ENCODE measurements around the gene OLIG1. TPM values are rescaled to one million over a fixed set of nuclear protein-coding genes. Genes with fewer than 3 reads are reported as not detected.
A peak's percentile ranks its signal among the peaks of the same experiment; 100 is the strongest.

The OLIG1 gene
- total RNA-seq, 1 donor from 2014 or later: not detected

- peak overlapping the region; percentile 60 for H3K4me3 Mint-ChIP-seq (ENCODE audit: unreplicated experiment)
- peaks cover 6% of the 10 kb centered on the region for H3K9me3 Mint-ChIP-seq (ENCODE audit: low read depth)
- H3K36me3 Mint-ChIP-seq (ENCODE audit: low read depth): peaks cover 3% of the 10 kb centered on the region
- H3K4me1 Mint-ChIP-seq (ENCODE audit: low read depth): peaks cover 14% of the 10 kb centered on the region
- peaks cover 79% of the 10 kb centered on the region for H3K27me3 Mint-ChIP-seq (ENCODE audit: low read depth)
- no peak for TF ChIP-seq CTCF (IDR thresholded peaks at IDR 0.05)
- no peak for DNase-seq (ENCODE audit: low spot score)
- H3K27ac Mint-ChIP-seq (ENCODE audit: unreplicated experiment): no peak overlapping the region
These were observed 1.9 kb downstream of the OLIG1 start for GRCh38 chr21:33071770-33072306.

GRCh38 chr21:33073636-33074035 is 3.7 kb downstream of the OLIG1 start:
- no peak for DNase-seq (ENCODE audit: low spot score)
- H3K27me3 Mint-ChIP-seq (ENCODE audit: low read depth): peaks cover 75% of the 10 kb centered on the region
- peaks cover 1% of the 10 kb centered on the region for H3K36me3 Mint-ChIP-seq (ENCODE audit: low read depth)
- peaks cover 6% of the 10 kb centered on the region for H3K9me3 Mint-ChIP-seq (ENCODE audit: low read depth)
- H3K27ac Mint-ChIP-seq (ENCODE audit: unreplicated experiment): no peak overlapping the region
- no peak for TF ChIP-seq CTCF (IDR thresholded peaks at IDR 0.05)
- H3K4me3 Mint-ChIP-seq (ENCODE audit: unreplicated experiment): no peak overlapping the region
- H3K4me1 Mint-ChIP-seq (ENCODE audit: low read depth): peaks cover 14% of the 10 kb centered on the region

- no peaks in the 10 kb centered on the region for H3K36me3 Mint-ChIP-seq (ENCODE audit: low read depth)
- peaks cover 21% of the 10 kb centered on the region for H3K4me1 Mint-ChIP-seq (ENCODE audit: low read depth)
- no peak overlapping the region for H3K27ac Mint-ChIP-seq (ENCODE audit: unreplicated experiment)
- H3K4me3 Mint-ChIP-seq (ENCODE audit: unreplicated experiment): no peak overlapping the region
- no peak for TF ChIP-seq CTCF (IDR thresholded peaks at IDR 0.05)
- DNase-seq (ENCODE audit: low spot score): no peak
- no peaks in the 10 kb centered on the region for H3K9me3 Mint-ChIP-seq (ENCODE audit: low read depth)
- peaks cover 67% of the 10 kb centered on the region for H3K27me3 Mint-ChIP-seq (ENCODE audit: low read depth)
These were observed 5.2 kb downstream of the OLIG1 start for GRCh38 chr21:33075128-33075527.

GRCh38 chr21:33075596-33076195 is 5.8 kb downstream of the OLIG1 start:
- DNase-seq (ENCODE audit: low spot score): no peak
- Mint-ChIP-seq H3K27me3 (ENCODE audit: low read depth) (peaks cover 71% of the 10 kb centered on the region), H3K36me3 (ENCODE audit: low read depth) (no peaks in the 10 kb centered on the region)

More at GRCh38 chr21:33075596-33076195, 5.8 kb downstream of the OLIG1 start:
- no peak overlapping the region for H3K27ac Mint-ChIP-seq (ENCODE audit: unreplicated experiment)
- H3K9me3 Mint-ChIP-seq (ENCODE audit: low read depth): no peaks in the 10 kb centered on the region
- TF ChIP-seq CTCF (IDR thresholded peaks at IDR 0.05): no peak
- peaks cover 21% of the 10 kb centered on the region for H3K4me1 Mint-ChIP-seq (ENCODE audit: low read depth)
- H3K4me3 Mint-ChIP-seq (ENCODE audit: unreplicated experiment): no peak overlapping the region

Data from chondrocyte (in vitro differentiated cells).